OCI-LY1 (cell line): ENCODE results near the gene MCCD1.

Experiments
- EZH2 ChIP-seq: fragments of 200-600 bp; sonication (generic), shearing (Covaris generic); IDR thresholded peaks from 2 replicates; pipeline ENCODE4 v1.8.0; 2017; ENCODE audit warnings: borderline replicate concordance, mixed run types, mild to moderate bottlenecking, antibody characterized with exemption, low read length, moderate library complexity, mixed read lengths
- TF ChIP-seq, protein P1 (sequence below): fragments of 200-600 bp; sonication (generic), shearing (Covaris generic); IDR thresholded peaks from 2 replicates; pipeline ENCODE4 v1.5.1; 2017; ENCODE audit warnings: mild to moderate bottlenecking, antibody characterized with exemption, low read length, moderate library complexity, mixed read lengths

- TF ChIP-seq, protein P1, sequence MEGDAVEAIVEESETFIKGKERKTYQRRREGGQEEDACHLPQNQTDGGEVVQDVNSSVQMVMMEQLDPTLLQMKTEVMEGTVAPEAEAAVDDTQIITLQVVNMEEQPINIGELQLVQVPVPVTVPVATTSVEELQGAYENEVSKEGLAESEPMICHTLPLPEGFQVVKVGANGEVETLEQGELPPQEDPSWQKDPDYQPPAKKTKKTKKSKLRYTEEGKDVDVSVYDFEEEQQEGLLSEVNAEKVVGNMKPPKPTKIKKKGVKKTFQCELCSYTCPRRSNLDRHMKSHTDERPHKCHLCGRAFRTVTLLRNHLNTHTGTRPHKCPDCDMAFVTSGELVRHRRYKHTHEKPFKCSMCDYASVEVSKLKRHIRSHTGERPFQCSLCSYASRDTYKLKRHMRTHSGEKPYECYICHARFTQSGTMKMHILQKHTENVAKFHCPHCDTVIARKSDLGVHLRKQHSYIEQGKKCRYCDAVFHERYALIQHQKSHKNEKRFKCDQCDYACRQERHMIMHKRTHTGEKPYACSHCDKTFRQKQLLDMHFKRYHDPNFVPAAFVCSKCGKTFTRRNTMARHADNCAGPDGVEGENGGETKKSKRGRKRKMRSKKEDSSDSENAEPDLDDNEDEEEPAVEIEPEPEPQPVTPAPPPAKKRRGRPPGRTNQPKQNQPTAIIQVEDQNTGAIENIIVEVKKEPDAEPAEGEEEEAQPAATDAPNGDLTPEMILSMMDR = no peak
- no peak for TF ChIP-seq EZH2
Measured at GRCh38 chr6:31567531-31568370, 39.0 kb downstream of the MCCD1 start.
